Thyroid gland (tissue), 4 donors: Measurements from ENCODE around the gene MPPED1.

Experiments used
- CTCF ChIP-seq, 6 experiments: fragments of 200-600 bp in 3 of 6; fragments of 450-650 bp in 3 of 6; sonication (generic) in 3 of 6; IDR thresholded peaks; one replicate each; pipeline ENCODE4 v1.5.1; 2016 to 2019; ENCODE audit warnings: antibody characterized with exemption in 6 of 6, mild to moderate bottlenecking in 2 of 6, inconsistent platforms in 1 of 6, moderate library complexity in 1 of 6
- POLR2A ChIP-seq, 2 donors: fragments of 450-650 bp; IDR thresholded peaks; one replicate each; pipeline ENCODE4 v1.6.1; 2017; ENCODE audit warnings: antibody characterized with exemption in 2 of 2, mild to moderate bottlenecking in 2 of 2, moderate library complexity in 1 of 2

GRCh38 chr22:43432883-43433415, 21.1 kb downstream of the MPPED1 start:
- TF ChIP-seq CTCF (IDR thresholded peaks at IDR 0.05) (no peak), POLR2A (IDR thresholded peaks at IDR 0.05) (no peak)
